ENCODE data around the gene HOOK1.
"Not testable (repeated sequence)": the region's sequence is repeated elsewhere in the genome, so short reads cannot be mapped to it uniquely, and the experiment has no call there.

Gene HOOK1

GRCh38 chr1:59852117-59852516, 37.4 kb downstream of the HOOK1 start:
- H3K79me2 ChIP-seq (ENCODE audit: low read length): no peaks in the 10 kb centered on the region
- H4K20me1 ChIP-seq (ENCODE audit: insufficient read depth, low read length): no peaks in the 10 kb centered on the region
- H3K9me2 ChIP-seq (replicated peaks; ENCODE audit: insufficient read depth, low read length): no peaks in the 10 kb centered on the region
- H2AFZ ChIP-seq (ENCODE audit: low read length): no peak overlapping the region
- no peaks in the 10 kb centered on the region for H3K4me1 ChIP-seq (ENCODE audit: low read length)
- H3K4me3 ChIP-seq (ENCODE audit: low read length): no peak overlapping the region
- no peaks in the 10 kb centered on the region for H3K36me3 ChIP-seq (replicated peaks; ENCODE audit: insufficient read depth, low read length)
- no peaks in the 10 kb centered on the region for H3K9me3 ChIP-seq (replicated peaks; ENCODE audit: insufficient read depth, low read length)
- no peaks in the 10 kb centered on the region for H3F3A ChIP-seq (ENCODE audit: insufficient read depth, low read length)
- TF ChIP-seq EZH2phosphoT487 (IDR thresholded peaks at IDR 0.05; ENCODE audit: low read length) (no peak), EZH2 (optimal IDR thresholded peaks at IDR 0.05; ENCODE audit: low read depth, low read length) (no peak)
- TF ChIP-seq, protein P1, sequence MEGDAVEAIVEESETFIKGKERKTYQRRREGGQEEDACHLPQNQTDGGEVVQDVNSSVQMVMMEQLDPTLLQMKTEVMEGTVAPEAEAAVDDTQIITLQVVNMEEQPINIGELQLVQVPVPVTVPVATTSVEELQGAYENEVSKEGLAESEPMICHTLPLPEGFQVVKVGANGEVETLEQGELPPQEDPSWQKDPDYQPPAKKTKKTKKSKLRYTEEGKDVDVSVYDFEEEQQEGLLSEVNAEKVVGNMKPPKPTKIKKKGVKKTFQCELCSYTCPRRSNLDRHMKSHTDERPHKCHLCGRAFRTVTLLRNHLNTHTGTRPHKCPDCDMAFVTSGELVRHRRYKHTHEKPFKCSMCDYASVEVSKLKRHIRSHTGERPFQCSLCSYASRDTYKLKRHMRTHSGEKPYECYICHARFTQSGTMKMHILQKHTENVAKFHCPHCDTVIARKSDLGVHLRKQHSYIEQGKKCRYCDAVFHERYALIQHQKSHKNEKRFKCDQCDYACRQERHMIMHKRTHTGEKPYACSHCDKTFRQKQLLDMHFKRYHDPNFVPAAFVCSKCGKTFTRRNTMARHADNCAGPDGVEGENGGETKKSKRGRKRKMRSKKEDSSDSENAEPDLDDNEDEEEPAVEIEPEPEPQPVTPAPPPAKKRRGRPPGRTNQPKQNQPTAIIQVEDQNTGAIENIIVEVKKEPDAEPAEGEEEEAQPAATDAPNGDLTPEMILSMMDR (IDR thresholded peaks at IDR 0.05; ENCODE audit: low read length): no peak
- no peak overlapping the region for H3K4me2 ChIP-seq (ENCODE audit: low read depth, low read length)
- no peak for DNase-seq
- no peaks in the 10 kb centered on the region for H3K27me3 ChIP-seq (replicated peaks; ENCODE audit: insufficient read depth, low read length)
- H3K27ac ChIP-seq (ENCODE audit: low read length): no peak overlapping the region
- H3K9ac ChIP-seq (ENCODE audit: low read length): no peak overlapping the region

DNA sequence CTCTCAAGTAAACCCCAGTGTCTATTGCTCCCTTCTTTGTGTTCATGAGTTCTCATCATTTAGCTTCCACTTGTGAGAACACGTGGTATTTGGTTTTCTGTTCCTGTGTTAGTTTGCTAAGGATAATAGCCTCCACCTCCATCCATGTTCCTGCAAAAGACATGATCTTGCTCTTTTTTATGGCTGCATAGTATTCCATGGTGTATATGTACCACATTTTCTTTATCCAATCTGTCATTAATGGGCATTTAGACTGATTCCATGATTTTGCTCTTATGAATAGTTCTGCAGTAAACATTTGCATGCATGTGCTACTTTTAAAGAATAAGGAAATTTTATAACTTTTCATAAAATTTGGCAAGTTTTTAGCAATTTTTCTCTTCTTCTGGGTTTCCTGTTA, 40.5 kb downstream of the HOOK1 start:
- not testable (repeated sequence) for H2AFZ ChIP-seq (ENCODE audit: low read length); DNase-seq; H3K27me3 ChIP-seq (replicated peaks; ENCODE audit: insufficient read depth, low read length); H3K4me3 ChIP-seq (ENCODE audit: low read length); H3K9ac ChIP-seq (ENCODE audit: low read length); H3K4me1 ChIP-seq (ENCODE audit: low read length); H3K4me2 ChIP-seq (ENCODE audit: low read depth, low read length); H4K20me1 ChIP-seq (ENCODE audit: insufficient read depth, low read length); H3K36me3 ChIP-seq (replicated peaks; ENCODE audit: insufficient read depth, low read length); H3K27ac ChIP-seq (ENCODE audit: low read length); H3F3A ChIP-seq (ENCODE audit: insufficient read depth, low read length); H3K9me3 ChIP-seq (replicated peaks; ENCODE audit: insufficient read depth, low read length); H3K9me2 ChIP-seq (replicated peaks; ENCODE audit: insufficient read depth, low read length); H3K79me2 ChIP-seq (ENCODE audit: low read length)

- no peaks in the 10 kb centered on the region for H3F3A ChIP-seq (ENCODE audit: insufficient read depth, low read length)
- H3K4me2 ChIP-seq (ENCODE audit: low read depth, low read length): no peak overlapping the region
- H3K9ac ChIP-seq (ENCODE audit: low read length): no peak overlapping the region
- H3K36me3 ChIP-seq (replicated peaks; ENCODE audit: insufficient read depth, low read length): no peaks in the 10 kb centered on the region; the same call in 1 of the 2 replicates
- TF ChIP-seq EZH2phosphoT487 (IDR thresholded peaks at IDR 0.05; ENCODE audit: low read length) (no peak), EZH2 (optimal IDR thresholded peaks at IDR 0.05; ENCODE audit: low read depth, low read length) (no peak)
- TF ChIP-seq, protein P1 (IDR thresholded peaks at IDR 0.05; ENCODE audit: low read length): no peak
- DNase-seq: no peak
- no peaks in the 10 kb centered on the region for H3K9me2 ChIP-seq (replicated peaks; ENCODE audit: insufficient read depth, low read length)
- H2AFZ ChIP-seq (ENCODE audit: low read length): no peak overlapping the region
- H3K4me3 ChIP-seq (ENCODE audit: low read length): no peak overlapping the region
- no peaks in the 10 kb centered on the region for H3K27me3 ChIP-seq (replicated peaks; ENCODE audit: insufficient read depth, low read length)
- H3K79me2 ChIP-seq (ENCODE audit: low read length): no peaks in the 10 kb centered on the region
- no peak overlapping the region for H3K27ac ChIP-seq (ENCODE audit: low read length)
- H3K9me3 ChIP-seq (replicated peaks; ENCODE audit: insufficient read depth, low read length): no peaks in the 10 kb centered on the region
- no peaks in the 10 kb centered on the region for H4K20me1 ChIP-seq (ENCODE audit: insufficient read depth, low read length)
- H3K4me1 ChIP-seq (ENCODE audit: low read length): no peaks in the 10 kb centered on the region
Measured at GRCh38 chr1:59856725-59857338, 42.1 kb downstream of the HOOK1 start.

DNA sequence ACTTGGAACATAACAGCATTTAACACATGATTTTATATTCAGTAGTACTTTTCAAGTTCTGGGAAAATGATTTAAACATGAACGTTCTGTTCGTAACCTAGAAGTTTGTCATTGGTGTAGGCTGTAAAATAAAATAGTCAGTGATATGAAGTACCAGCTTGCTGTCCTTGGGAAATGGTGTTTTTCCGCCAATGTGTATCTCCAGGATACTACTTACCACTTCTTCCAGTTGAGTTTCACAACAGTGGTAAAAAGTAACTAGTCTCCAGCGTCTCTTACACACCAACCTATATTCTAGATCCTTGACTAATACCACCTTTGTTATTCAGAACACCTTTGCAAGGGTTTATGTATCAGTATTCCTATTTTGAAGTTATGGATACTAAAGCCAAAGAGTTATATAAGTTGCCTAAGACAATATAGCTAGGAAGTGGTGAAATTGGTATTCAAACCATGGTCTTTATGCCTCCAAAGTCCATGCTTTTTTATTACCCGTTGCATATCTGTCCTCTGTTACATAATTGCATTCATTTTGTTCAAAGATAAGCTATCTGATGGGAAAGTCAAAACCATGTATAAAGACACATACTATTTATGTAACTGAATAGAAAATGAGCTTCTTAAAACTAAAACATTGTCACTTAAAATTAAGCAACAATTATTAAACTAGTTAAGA, 43.1 kb downstream of the HOOK1 start:
- no peaks in the 10 kb centered on the region for H3K9me3 ChIP-seq (replicated peaks; ENCODE audit: insufficient read depth, low read length)
- H3K4me1 ChIP-seq (ENCODE audit: low read length): no peaks in the 10 kb centered on the region
- no peaks in the 10 kb centered on the region for H3K27me3 ChIP-seq (replicated peaks; ENCODE audit: insufficient read depth, low read length)
- H3F3A ChIP-seq (ENCODE audit: insufficient read depth, low read length): no peaks in the 10 kb centered on the region
- H3K79me2 ChIP-seq (ENCODE audit: low read length): no peaks in the 10 kb centered on the region
- no peak overlapping the region for H3K4me2 ChIP-seq (ENCODE audit: low read depth, low read length)
- no peaks in the 10 kb centered on the region for H3K9me2 ChIP-seq (replicated peaks; ENCODE audit: insufficient read depth, low read length)
- no peaks in the 10 kb centered on the region for H4K20me1 ChIP-seq (ENCODE audit: insufficient read depth, low read length)
- DNase-seq: no peak
- H3K27ac ChIP-seq (ENCODE audit: low read length): no peak overlapping the region
- no peaks in the 10 kb centered on the region; the same call in 1 of the 2 replicates for H3K36me3 ChIP-seq (replicated peaks; ENCODE audit: insufficient read depth, low read length)
- H2AFZ ChIP-seq (ENCODE audit: low read length): no peak overlapping the region
- H3K4me3 ChIP-seq (ENCODE audit: low read length): no peak overlapping the region
- TF ChIP-seq, protein P1 (IDR thresholded peaks at IDR 0.05; ENCODE audit: low read length): no peak
- TF ChIP-seq EZH2phosphoT487 (IDR thresholded peaks at IDR 0.05; ENCODE audit: low read length): no peak
- TF ChIP-seq EZH2 (optimal IDR thresholded peaks at IDR 0.05; ENCODE audit: low read depth, low read length): no peak
- no peak overlapping the region for H3K9ac ChIP-seq (ENCODE audit: low read length)
